ENCODE data around the gene SEC14L6.

The SEC14L6 gene

GRCh38 chr22:30591191-30591587 is 44.6 kb upstream of the SEC14L6 start:
- H2BK12ac ChIP-seq (ENCODE audit: low read length in 2 of 2): no peak overlapping the region
- peaks cover 31 to 33% of the 10 kb centered on the region in 2 experiments for H3K36me3 ChIP-seq (ENCODE audit: control insufficient read depth in 1 of 2, insufficient read depth in 2 of 2, low read depth in 1 of 2, low read length in 2 of 2)
- H3K14ac ChIP-seq (ENCODE audit: low read length in 2 of 2): peak overlapping the region in 1 of 2 experiments; percentile 36
- H2BK5ac ChIP-seq (ENCODE audit: low read depth, low read length, poor library complexity, severe bottlenecking): no peak overlapping the region
- H2BK15ac ChIP-seq (ENCODE audit: low read depth, poor library complexity, severe bottlenecking): no peak overlapping the region
- no peak overlapping the region for H2AK5ac ChIP-seq (ENCODE audit: low read length, severe bottlenecking)
- peak overlapping the region in 1 of 2 experiments; percentile 17 for H3K18ac ChIP-seq (ENCODE audit: low read depth in 1 of 2, low read length in 2 of 2)
- peak overlapping the region in 1 of 2 experiments; percentile 22 for H3K4ac ChIP-seq (ENCODE audit: low read depth in 1 of 2, low read length in 2 of 2)
- peak; percentile 57 for DNase-seq
- H3K27me3 ChIP-seq (ENCODE audit: control insufficient read depth in 1 of 2, insufficient read depth in 1 of 2, low read length in 2 of 2): peaks cover 5 to 15% of the 10 kb centered on the region in 2 experiments
- H3K79me1 ChIP-seq (replicated peaks; ENCODE audit: low read length, poor library complexity, severe bottlenecking): peaks cover 30% of the 10 kb centered on the region
- H3K9ac ChIP-seq (ENCODE audit: low read length): peak overlapping the region; percentile 99
- no peak overlapping the region for H3K23ac ChIP-seq (ENCODE audit: low read length in 2 of 2)
- peak overlapping the region; percentile 63 to 99 for H3K4me3 ChIP-seq (ENCODE audit: insufficient read depth in 1 of 2, low read depth in 1 of 2, low read length in 2 of 2)
- H3K4me1 ChIP-seq (ENCODE audit: control insufficient read depth, insufficient read depth, low read depth, low read length): peaks cover 1% of the 10 kb centered on the region
- H3K9me3 ChIP-seq (ENCODE audit: control insufficient read depth, low read length): no peaks in the 10 kb centered on the region
- no peak overlapping the region for H3K27ac ChIP-seq (ENCODE audit: low read length, poor library complexity, severe bottlenecking)
- no peak overlapping the region for H4K8ac ChIP-seq (ENCODE audit: low read length)
- H2BK120ac ChIP-seq (ENCODE audit: low read depth, low read length): no peak overlapping the region
- H4K91ac ChIP-seq (ENCODE audit: low read length): no peak overlapping the region
- peak overlapping the region; percentile 67 for H3K4me2 ChIP-seq (ENCODE audit: low read length, poor library complexity, severe bottlenecking)
- 7% methylated on average over 14 of the region's 14 CpGs for WGBS
- no peak overlapping the region for H2AFZ ChIP-seq (ENCODE audit: low read depth, low read length)

- H3K4ac ChIP-seq (ENCODE audit: low read depth in 1 of 2, low read length in 2 of 2): no peak overlapping the region
- H3K27ac ChIP-seq (ENCODE audit: low read length, poor library complexity, severe bottlenecking): no peak overlapping the region
- no peak overlapping the region for H2BK120ac ChIP-seq (ENCODE audit: low read depth, low read length)
- H2BK5ac ChIP-seq (ENCODE audit: low read depth, low read length, poor library complexity, severe bottlenecking): no peak overlapping the region
- H4K91ac ChIP-seq (ENCODE audit: low read length): no peak overlapping the region
- no peak overlapping the region for H3K23ac ChIP-seq (ENCODE audit: low read length in 2 of 2)
- H2AFZ ChIP-seq (ENCODE audit: low read depth, low read length): no peak overlapping the region
- H2BK12ac ChIP-seq (ENCODE audit: low read length in 2 of 2): no peak overlapping the region
- peak overlapping the region; percentile 53 for H3K9ac ChIP-seq (ENCODE audit: low read length)
- H3K14ac ChIP-seq (ENCODE audit: low read length in 2 of 2): no peak overlapping the region
- no peak overlapping the region for H2BK15ac ChIP-seq (ENCODE audit: low read depth, poor library complexity, severe bottlenecking)
- peaks cover 78 to 79% of the 10 kb centered on the region in 2 experiments for H3K36me3 ChIP-seq (ENCODE audit: control insufficient read depth in 1 of 2, insufficient read depth in 2 of 2, low read depth in 1 of 2, low read length in 2 of 2)
- WGBS: 98% methylated on average over 8 of the region's 8 CpGs
- no peaks in the 10 kb centered on the region for H3K27me3 ChIP-seq (ENCODE audit: control insufficient read depth in 1 of 2, insufficient read depth in 1 of 2, low read length in 2 of 2)
- no peak overlapping the region for H4K8ac ChIP-seq (ENCODE audit: low read length)
- no peak for DNase-seq
- H3K4me1 ChIP-seq (ENCODE audit: control insufficient read depth, insufficient read depth, low read depth, low read length): peaks cover 1% of the 10 kb centered on the region
- no peaks in the 10 kb centered on the region for H3K9me3 ChIP-seq (ENCODE audit: control insufficient read depth, low read length)
- peaks cover 69% of the 10 kb centered on the region for H3K79me1 ChIP-seq (replicated peaks; ENCODE audit: low read length, poor library complexity, severe bottlenecking)
- H3K18ac ChIP-seq (ENCODE audit: low read depth in 1 of 2, low read length in 2 of 2): no peak overlapping the region
- H2AK5ac ChIP-seq (ENCODE audit: low read length, severe bottlenecking): no peak overlapping the region
- no peak overlapping the region for H3K4me2 ChIP-seq (ENCODE audit: low read length, poor library complexity, severe bottlenecking)
- H3K4me3 ChIP-seq (ENCODE audit: insufficient read depth in 1 of 2, low read depth in 1 of 2, low read length in 2 of 2): no peak overlapping the region
Measured at GRCh38 chr22:30586414-30586813, 39.9 kb upstream of the SEC14L6 start.

GRCh38 chr22:30584441-30584840 is 37.9 kb upstream of the SEC14L6 start:
- Histone ChIP-seq H3K9me3 (ENCODE audit: control insufficient read depth, low read length) (no peaks in the 10 kb centered on the region), H3K23ac (ENCODE audit: low read length in 2 of 2) (no peak overlapping the region), H3K36me3 (ENCODE audit: control insufficient read depth in 1 of 2, insufficient read depth in 2 of 2, low read depth in 1 of 2, low read length in 2 of 2) (peaks cover 98% of the 10 kb centered on the region in 2 experiments), H3K18ac (ENCODE audit: low read depth in 1 of 2, low read length in 2 of 2) (no peak overlapping the region), H2BK15ac (ENCODE audit: low read depth, poor library complexity, severe bottlenecking) (no peak overlapping the region), H3K4me2 (ENCODE audit: low read length, poor library complexity, severe bottlenecking) (no peak overlapping the region), H2AK5ac (ENCODE audit: low read length, severe bottlenecking) (no peak overlapping the region), H2BK12ac (ENCODE audit: low read length in 2 of 2) (no peak overlapping the region), H2AFZ (ENCODE audit: low read depth, low read length) (no peak overlapping the region), H3K4me1 (ENCODE audit: control insufficient read depth, insufficient read depth, low read depth, low read length) (peaks cover 1% of the 10 kb centered on the region), H2BK120ac (ENCODE audit: low read depth, low read length) (no peak overlapping the region), H3K14ac (ENCODE audit: low read length in 2 of 2) (no peak overlapping the region), H3K4me3 (ENCODE audit: insufficient read depth in 1 of 2, low read depth in 1 of 2, low read length in 2 of 2) (no peak overlapping the region), H3K27me3 (ENCODE audit: control insufficient read depth in 1 of 2, insufficient read depth in 1 of 2, low read length in 2 of 2) (no peaks in the 10 kb centered on the region), H2BK5ac (ENCODE audit: low read depth, low read length, poor library complexity, severe bottlenecking) (no peak overlapping the region), H3K27ac (ENCODE audit: low read length, poor library complexity, severe bottlenecking) (no peak overlapping the region), H4K91ac (ENCODE audit: low read length) (peak overlapping the region; percentile 41), H3K9ac (ENCODE audit: low read length) (no peak overlapping the region), H4K8ac (ENCODE audit: low read length) (no peak overlapping the region), H3K4ac (ENCODE audit: low read depth in 1 of 2, low read length in 2 of 2) (no peak overlapping the region), H3K79me1 (replicated peaks; ENCODE audit: low read length, poor library complexity, severe bottlenecking) (peaks cover 75% of the 10 kb centered on the region)
- WGBS: 98% methylated on average over 15 of the region's 15 CpGs
- DNase-seq: no peak

- Histone ChIP-seq H3K4ac (ENCODE audit: low read depth in 1 of 2, low read length in 2 of 2) (no peak overlapping the region), H3K4me3 (ENCODE audit: insufficient read depth in 1 of 2, low read depth in 1 of 2, low read length in 2 of 2) (no peak overlapping the region), H2AFZ (ENCODE audit: low read depth, low read length) (no peak overlapping the region), H3K14ac (ENCODE audit: low read length in 2 of 2) (no peak overlapping the region), H2BK120ac (ENCODE audit: low read depth, low read length) (no peak overlapping the region), H3K9me3 (ENCODE audit: control insufficient read depth, low read length) (no peaks in the 10 kb centered on the region), H3K23ac (ENCODE audit: low read length in 2 of 2) (no peak overlapping the region), H3K36me3 (ENCODE audit: control insufficient read depth in 1 of 2, insufficient read depth in 2 of 2, low read depth in 1 of 2, low read length in 2 of 2) (peaks cover 97 to 99% of the 10 kb centered on the region in 2 experiments), H2BK12ac (ENCODE audit: low read length in 2 of 2) (no peak overlapping the region), H3K9ac (ENCODE audit: low read length) (peak overlapping the region; percentile 18), H3K18ac (ENCODE audit: low read depth in 1 of 2, low read length in 2 of 2) (no peak overlapping the region), H4K91ac (ENCODE audit: low read length) (peak overlapping the region; percentile 39), H4K8ac (ENCODE audit: low read length) (no peak overlapping the region), H3K79me1 (replicated peaks; ENCODE audit: low read length, poor library complexity, severe bottlenecking) (peaks cover 63% of the 10 kb centered on the region), H2AK5ac (ENCODE audit: low read length, severe bottlenecking) (no peak overlapping the region), H3K27ac (ENCODE audit: low read length, poor library complexity, severe bottlenecking) (no peak overlapping the region), H3K27me3 (ENCODE audit: control insufficient read depth in 1 of 2, insufficient read depth in 1 of 2, low read length in 2 of 2) (no peaks in the 10 kb centered on the region), H2BK5ac (ENCODE audit: low read depth, low read length, poor library complexity, severe bottlenecking) (no peak overlapping the region), H3K4me1 (ENCODE audit: control insufficient read depth, insufficient read depth, low read depth, low read length) (no peaks in the 10 kb centered on the region), H3K4me2 (ENCODE audit: low read length, poor library complexity, severe bottlenecking) (no peak overlapping the region), H2BK15ac (ENCODE audit: low read depth, poor library complexity, severe bottlenecking) (no peak overlapping the region)
- no peak for DNase-seq
- WGBS: 92% methylated on average over 13 of the region's 13 CpGs
Measured at GRCh38 chr22:30582788-30583545, 36.4 kb upstream of the SEC14L6 start.
